Astrocyte (in vitro differentiated cells and primary cell): ENCODE results near the gene TAF7.

Experiments
- CTCF ChIP-seq: IDR thresholded peaks from 2 replicates; pipeline ENCODE4 v1.5.1; 2011; ENCODE audit warnings: low read depth, mild to moderate bottlenecking, inconsistent platforms, low read length, moderate library complexity; ENCODE audit not compliant: insufficient read depth
- EZH2 ChIP-seq: IDR thresholded peaks from 2 replicates; pipeline ENCODE4 v1.6.1; 2012; ENCODE audit warnings: mild to moderate bottlenecking, low read length, inconsistent platforms; ENCODE audit not compliant: insufficient read depth

GRCh38 chr5:141362719-141363118 lies 42.1 kb upstream of the TAF7 start:
- no peak for TF ChIP-seq CTCF
- no peak for TF ChIP-seq EZH2
